Dendritic cell treated with granulocyte-macrophage colony-stimulating factor and Interleukin-4, amounts not matched to agents 40 ng/mL and 50 ng/mL, for 4 days (primary cell): Measurements from ENCODE around the gene MAS1.
A peak's percentile ranks its signal among the peaks of the same experiment; 100 is the strongest.
"Not testable (repeated sequence)": the region's sequence is repeated elsewhere in the genome, so short reads cannot be mapped to it uniquely, and the experiment has no call there.

Source experiments
- H3K27ac Mint-ChIP-seq: one replicate; pipeline ENCODE4 v1.8.0; 2022; ENCODE audit warnings: mild to moderate bottlenecking, mixed read lengths
- H3K27me3 Mint-ChIP-seq: one replicate; pipeline ENCODE4 v1.8.0; 2022; ENCODE audit warnings: mild to moderate bottlenecking, mixed read lengths
- H3K36me3 Mint-ChIP-seq: one replicate; pipeline ENCODE4 v1.8.0; 2022; ENCODE audit warnings: low read depth, mixed read lengths
- H3K4me1 Mint-ChIP-seq: one replicate; pipeline ENCODE4 v1.8.0; 2022; ENCODE audit warnings: low read depth, mixed read lengths
- H3K4me3 Mint-ChIP-seq: one replicate; pipeline ENCODE4 v1.8.0; 2022; ENCODE audit warnings: mild to moderate bottlenecking, moderate library complexity, mixed read lengths
- H3K9me3 Mint-ChIP-seq: one replicate; pipeline ENCODE4 v1.8.0; 2022; ENCODE audit warnings: mixed read lengths
- intact Hi-C: fragments of 100-400 bp; cut with micrococcal nuclease; formaldehyde crosslinking; loops from one replicate; pipeline ENCODE4 v1.15.0; 2022

Gene MAS1

DNA sequence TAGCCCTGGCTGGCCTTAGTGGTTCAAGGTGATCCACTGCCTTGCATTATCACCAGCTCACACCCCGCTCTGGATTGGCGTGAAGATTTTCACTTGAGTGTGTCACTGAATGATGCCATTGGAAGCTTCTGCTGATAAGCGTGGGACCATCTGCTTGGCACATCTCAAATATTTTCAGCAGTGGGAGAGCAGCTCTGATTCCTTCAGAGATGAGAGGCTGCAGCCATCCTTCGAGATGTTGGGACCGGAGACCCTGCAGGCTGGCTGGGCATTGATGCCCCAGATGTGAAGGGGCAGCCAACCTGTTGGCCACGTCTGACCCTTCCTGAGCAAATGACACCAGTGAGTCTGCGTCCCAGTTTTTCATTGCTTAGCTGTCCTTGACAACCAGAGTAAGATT is at the start of gene MAS1:
Gene MAS1, plus strand, starts transcription at position 197 of the 400 bp plus-strand sequence. CDS start 15,968 bp downstream, outside the sequence.
- no peaks in the 10 kb centered on the region for H3K9me3 Mint-ChIP-seq
- intact Hi-C loops = no loop called here
- H3K27ac Mint-ChIP-seq = no peak within 1 kb of the TSS
- no peaks in the 10 kb centered on the region for H3K36me3 Mint-ChIP-seq
- H3K4me3 Mint-ChIP-seq = no peak within 1 kb of the TSS
- H3K27me3 Mint-ChIP-seq = peaks cover 70% of the 10 kb centered on the region
- H3K4me1 Mint-ChIP-seq = no peaks in the 10 kb centered on the region

DNA sequence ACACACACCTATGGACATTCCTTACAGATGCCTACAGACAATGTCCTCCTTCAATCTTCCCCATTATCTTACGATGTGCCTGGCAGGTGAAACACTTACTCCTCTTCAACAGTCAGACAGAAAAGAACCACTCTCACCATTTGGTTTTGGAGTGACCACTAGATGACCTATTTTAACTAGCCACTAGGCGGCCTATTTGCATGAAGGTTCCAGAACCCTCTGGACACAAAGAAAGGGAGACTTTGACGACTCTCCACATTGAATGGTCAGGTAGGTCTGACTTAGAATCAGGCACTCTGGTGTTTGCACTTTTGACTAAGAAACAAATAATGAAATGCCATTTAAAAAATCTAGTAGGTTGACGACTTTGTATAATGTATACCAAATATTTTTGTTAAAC is 48.8 kb upstream of the MAS1 start:
- Mint-ChIP-seq H3K9me3 (peaks cover 8% of the 10 kb centered on the region), H3K27me3 (no peaks in the 10 kb centered on the region), H3K4me1 (peaks cover 5% of the 10 kb centered on the region), H3K4me3 (no peak overlapping the region), H3K27ac (no peak overlapping the region), H3K36me3 (no peaks in the 10 kb centered on the region)
- intact Hi-C loops = no loop called here

DNA sequence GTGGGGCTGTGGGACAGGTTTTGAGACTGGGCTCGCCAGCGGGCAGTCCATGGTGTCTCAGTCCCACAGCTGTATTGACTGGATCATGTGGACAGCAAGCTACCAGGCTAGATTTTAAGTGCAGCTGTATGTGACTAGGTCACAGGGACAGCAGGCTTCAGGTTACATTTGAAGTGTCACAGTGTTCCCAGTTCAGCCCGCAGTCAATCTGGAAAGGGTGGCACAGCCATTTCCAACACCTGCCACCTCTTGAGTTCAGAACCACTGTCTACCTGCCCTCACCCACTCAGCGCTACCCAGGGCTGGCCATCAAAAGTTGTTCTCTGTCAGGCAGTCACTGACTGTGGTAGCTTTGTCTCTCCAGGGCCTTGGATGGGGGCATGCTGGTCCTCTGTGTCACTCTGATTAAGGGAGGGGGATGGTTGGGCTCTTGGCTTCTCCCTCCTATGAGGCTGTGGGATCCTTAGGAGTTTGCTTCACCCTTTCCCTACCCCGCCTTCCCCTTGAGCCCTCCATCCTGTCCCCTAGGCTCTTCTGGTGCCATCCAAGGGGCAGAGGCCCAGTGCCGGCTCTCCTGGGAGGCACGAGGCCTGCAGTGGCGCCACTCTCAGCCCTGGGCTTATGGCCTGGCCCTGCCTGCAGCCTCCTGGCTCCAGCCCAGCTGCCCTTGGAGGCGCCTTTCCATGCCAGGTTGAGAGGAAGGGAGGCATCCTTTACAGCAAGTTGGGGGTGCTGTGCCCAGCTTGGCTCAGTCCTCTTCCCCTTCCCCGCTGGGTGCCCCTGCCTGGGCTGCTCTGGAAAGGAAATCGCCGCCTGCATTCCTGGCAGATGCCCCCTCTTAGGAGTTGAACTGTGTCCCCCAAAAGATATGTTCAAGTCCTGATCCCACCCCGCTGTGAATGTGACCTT is 45.8 kb upstream of the MAS1 start:
- Mint-ChIP-seq H3K36me3 (no peaks in the 10 kb centered on the region), H3K27me3 (no peaks in the 10 kb centered on the region), H3K4me1 (peaks cover 10% of the 10 kb centered on the region), H3K4me3 (no peak overlapping the region), H3K27ac (no peak overlapping the region), H3K9me3 (peaks cover 35% of the 10 kb centered on the region)
- intact Hi-C loops = no loop called here

DNA sequence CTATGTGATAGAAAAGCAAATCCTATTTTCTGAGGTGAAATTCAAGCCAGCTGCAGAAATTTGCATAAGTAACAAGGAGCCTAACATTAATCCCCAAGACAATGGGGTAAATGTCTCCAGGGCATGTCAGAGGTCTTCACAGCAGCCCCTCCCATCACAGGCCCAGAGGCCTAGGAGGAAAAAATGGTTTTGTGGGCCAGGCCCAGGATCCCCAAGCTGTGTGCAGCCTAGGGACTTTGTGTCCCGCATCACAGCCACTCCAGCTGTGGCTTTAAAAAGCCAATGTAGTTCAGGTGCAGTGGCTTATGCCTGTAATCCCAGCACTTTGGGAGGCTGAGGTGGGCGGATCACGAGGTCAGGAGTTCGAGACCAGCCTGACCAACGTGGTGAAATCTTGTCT is 42.2 kb upstream of the MAS1 start:
- H3K9me3 Mint-ChIP-seq = peaks cover 28% of the 10 kb centered on the region
- H3K36me3 Mint-ChIP-seq, H3K27ac Mint-ChIP-seq, H3K4me3 Mint-ChIP-seq, intact Hi-C loops, H3K4me1 Mint-ChIP-seq, H3K27me3 Mint-ChIP-seq: not testable (repeated sequence)

DNA sequence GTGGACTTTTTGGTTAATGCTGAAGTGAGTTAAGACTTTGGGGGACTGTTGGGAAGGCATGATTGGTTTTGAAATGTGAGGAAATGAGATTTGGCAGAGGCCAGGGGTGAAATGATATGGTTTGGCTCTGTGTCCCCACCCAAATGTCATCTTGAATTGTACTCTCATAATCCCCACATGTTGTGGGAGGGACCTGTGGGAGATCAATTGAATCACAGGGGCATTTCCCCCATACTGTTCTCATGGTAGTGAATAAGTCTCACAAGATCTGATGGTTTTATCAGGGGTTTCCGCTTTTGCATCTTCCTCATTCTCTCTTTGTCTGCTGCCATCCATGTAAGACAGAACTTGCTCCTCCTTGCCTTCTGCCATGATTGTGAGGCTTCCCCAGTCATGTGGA is 40.9 kb upstream of the MAS1 start:
- not testable (repeated sequence) for H3K4me3 Mint-ChIP-seq, H3K36me3 Mint-ChIP-seq, H3K27me3 Mint-ChIP-seq
- peaks cover 12% of the 10 kb centered on the region for H3K4me1 Mint-ChIP-seq
- H3K27ac Mint-ChIP-seq = peak overlapping the region; percentile 59
- peaks cover 28% of the 10 kb centered on the region for H3K9me3 Mint-ChIP-seq
- intact Hi-C loops = loop anchor here (5.0 kb wide), 1 partner anchor 58 kb away; the partner anchor contains the start of gene MRPL18

DNA sequence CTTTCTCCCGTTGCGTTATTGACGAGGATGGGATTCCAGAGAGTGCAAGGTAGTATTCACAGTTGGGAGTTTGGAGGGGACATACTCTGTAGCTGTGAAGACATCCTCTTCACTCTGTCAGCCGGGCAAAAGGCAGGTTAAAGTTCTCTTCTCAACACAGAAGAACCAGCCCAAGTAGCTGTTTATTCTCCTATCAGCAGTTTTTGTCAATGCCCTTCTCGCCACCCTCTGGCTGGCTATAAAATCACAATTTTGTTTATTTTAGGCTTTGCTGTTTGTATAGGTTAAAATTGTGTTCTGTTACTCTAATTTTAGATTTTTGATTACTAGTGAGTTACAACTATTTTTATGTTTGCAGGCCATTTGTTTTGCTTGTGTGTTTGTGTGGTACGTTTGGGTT is 37.9 kb upstream of the MAS1 start:
- Mint-ChIP-seq H3K27ac (no peak overlapping the region), H3K4me1 (peaks cover 24% of the 10 kb centered on the region), H3K4me3 (no peak overlapping the region), H3K36me3 (no peaks in the 10 kb centered on the region), H3K27me3 (no peaks in the 10 kb centered on the region), H3K9me3 (peaks cover 35% of the 10 kb centered on the region)
- intact Hi-C loops = loop anchor here (2.0 to 5.0 kb wide), 2 partner anchors 61 to 162 kb away; partner anchors contain the start of gene MRPL18

DNA sequence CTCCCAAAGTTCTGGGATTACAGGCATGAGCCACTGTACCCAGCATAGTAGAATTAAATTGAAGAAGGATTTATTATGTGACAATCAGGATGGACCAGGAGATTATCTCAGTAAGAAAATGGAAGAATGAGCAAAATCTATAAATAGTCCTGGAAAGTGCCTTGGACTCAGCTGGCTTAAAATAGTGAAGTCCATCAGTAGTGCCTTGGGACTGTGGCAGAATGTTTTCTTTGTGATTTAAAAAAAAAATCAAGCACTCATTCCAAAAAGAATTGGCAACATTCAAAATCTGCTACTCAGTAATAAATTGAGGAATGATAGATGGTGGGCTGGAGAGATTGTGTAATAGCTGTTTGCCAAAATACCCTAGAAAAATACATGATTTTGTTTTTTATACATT is 37.0 kb upstream of the MAS1 start:
- H3K4me1 Mint-ChIP-seq = peaks cover 22% of the 10 kb centered on the region
- H3K9me3 Mint-ChIP-seq = peaks cover 29% of the 10 kb centered on the region
- H3K4me3 Mint-ChIP-seq = no peak overlapping the region
- intact Hi-C loops = loop anchor here (2.0 to 5.0 kb wide), 2 partner anchors 61 to 163 kb away; partner anchors contain the start of gene MRPL18
- H3K36me3 Mint-ChIP-seq = no peaks in the 10 kb centered on the region
- no peak overlapping the region for H3K27ac Mint-ChIP-seq
- H3K27me3 Mint-ChIP-seq = no peaks in the 10 kb centered on the region

DNA sequence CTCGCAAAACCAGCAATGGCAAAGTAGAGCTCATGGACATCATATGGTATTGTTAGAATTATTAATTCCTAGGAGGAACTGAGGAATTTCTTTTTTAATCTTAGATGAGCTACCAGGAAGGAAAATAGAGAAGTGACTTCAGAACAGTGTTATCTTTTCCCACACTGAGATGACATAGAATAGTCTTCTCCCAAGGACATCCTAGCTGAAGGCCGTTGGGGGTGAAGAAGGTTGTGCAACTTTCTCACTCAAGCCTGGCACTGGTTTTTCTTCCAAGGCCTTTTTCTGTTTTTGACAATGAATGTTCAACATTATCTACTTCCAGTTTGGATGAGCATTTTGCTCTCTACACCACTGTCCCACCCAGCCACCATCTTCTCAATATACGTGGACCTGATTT is 35.8 kb upstream of the MAS1 start:
- H3K27me3 Mint-ChIP-seq = no peaks in the 10 kb centered on the region
- H3K36me3 Mint-ChIP-seq = no peaks in the 10 kb centered on the region
- intact Hi-C loops = loop anchor here (5.0 kb wide), 1 partner anchor 63 kb away; the partner anchor contains the start of gene MRPL18
- H3K4me1 Mint-ChIP-seq = peaks cover 22% of the 10 kb centered on the region
- H3K9me3 Mint-ChIP-seq = peaks cover 17% of the 10 kb centered on the region
- no peak overlapping the region for H3K27ac Mint-ChIP-seq
- no peak overlapping the region for H3K4me3 Mint-ChIP-seq

DNA sequence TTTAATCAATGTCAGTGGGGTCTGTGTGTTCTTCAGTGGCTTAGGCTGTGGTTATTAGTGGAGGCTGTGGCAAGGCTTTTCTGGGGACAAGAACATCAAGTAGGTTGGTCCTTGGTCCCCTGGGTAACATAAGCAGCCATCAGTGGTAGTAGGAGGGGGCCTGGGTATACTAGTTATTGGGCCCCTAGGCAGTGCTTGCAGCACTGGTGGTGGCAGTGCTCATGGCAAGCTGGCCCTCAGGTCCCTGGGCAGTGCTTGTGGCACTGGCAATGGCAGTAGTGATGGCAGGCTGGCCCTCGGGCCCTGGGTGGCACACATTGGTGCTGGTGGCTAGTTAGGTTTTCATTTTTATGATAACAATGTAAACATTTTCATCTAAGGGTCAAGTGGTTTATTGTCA is 32.5 kb upstream of the MAS1 start:
- peak overlapping the region; percentile 51 for H3K27ac Mint-ChIP-seq
- peaks cover 15% of the 10 kb centered on the region for H3K9me3 Mint-ChIP-seq
- H3K4me1 Mint-ChIP-seq = peaks cover 27% of the 10 kb centered on the region
- no peak overlapping the region for H3K4me3 Mint-ChIP-seq
- intact Hi-C loops = no loop called here
- no peaks in the 10 kb centered on the region for H3K36me3 Mint-ChIP-seq
- H3K27me3 Mint-ChIP-seq = no peaks in the 10 kb centered on the region

DNA sequence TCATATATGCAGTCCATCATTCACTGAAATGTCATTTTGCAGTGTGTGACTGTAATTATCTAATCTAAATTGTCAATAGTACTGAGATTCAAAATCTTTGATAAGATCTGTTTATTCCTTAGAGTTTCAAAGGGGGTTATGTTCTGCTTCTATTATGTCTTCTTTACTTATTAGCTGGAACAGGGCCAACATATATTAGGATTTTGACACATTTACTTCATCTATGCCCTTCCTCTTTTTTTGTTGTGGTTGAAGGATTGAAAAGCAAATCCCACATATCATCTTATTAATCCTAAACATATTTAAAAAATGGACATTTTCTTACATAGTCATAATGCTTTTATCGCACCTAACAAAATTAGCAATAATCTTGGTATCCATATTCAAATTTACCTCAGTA is 30.3 kb upstream of the MAS1 start:
- Mint-ChIP-seq H3K4me3 (no peak overlapping the region), H3K4me1 (peaks cover 14% of the 10 kb centered on the region), H3K27me3 (no peaks in the 10 kb centered on the region), H3K27ac (no peak overlapping the region), H3K36me3 (no peaks in the 10 kb centered on the region), H3K9me3 (peaks cover 15% of the 10 kb centered on the region)
- intact Hi-C loops = loop anchor here (5.0 to 10.0 kb wide), 3 partner anchors 184 to 594 kb away; no protein-coding TSS in a partner anchor

DNA sequence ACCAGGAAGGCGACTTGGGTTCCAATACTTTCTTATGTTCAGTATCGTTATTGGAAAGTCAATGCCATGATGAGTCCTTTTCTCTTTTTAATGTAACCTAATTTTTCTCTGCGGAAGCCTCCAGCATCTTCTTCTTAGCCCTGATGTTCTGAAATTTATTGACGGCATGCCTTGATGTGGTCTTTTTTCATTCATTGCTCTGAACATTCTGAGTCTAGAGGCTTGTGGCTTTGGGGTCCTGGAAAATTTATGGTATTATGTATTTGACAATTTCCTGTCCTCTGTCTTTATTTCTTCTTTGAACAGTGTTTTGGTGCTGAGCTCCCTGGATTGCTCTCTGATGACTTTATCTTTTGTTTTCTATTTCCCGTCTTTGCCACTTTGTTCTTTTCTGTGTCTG is 28.7 kb upstream of the MAS1 start:
- H3K4me3 Mint-ChIP-seq = no peak overlapping the region
- peaks cover 5% of the 10 kb centered on the region for H3K4me1 Mint-ChIP-seq
- H3K9me3 Mint-ChIP-seq = peaks cover 10% of the 10 kb centered on the region
- H3K27me3 Mint-ChIP-seq = no peaks in the 10 kb centered on the region
- H3K27ac Mint-ChIP-seq = no peak overlapping the region
- no peaks in the 10 kb centered on the region for H3K36me3 Mint-ChIP-seq
- intact Hi-C loops = loop anchor here (2.0 to 10.0 kb wide), 4 partner anchors 79 to 593 kb away; no protein-coding TSS in a partner anchor

DNA sequence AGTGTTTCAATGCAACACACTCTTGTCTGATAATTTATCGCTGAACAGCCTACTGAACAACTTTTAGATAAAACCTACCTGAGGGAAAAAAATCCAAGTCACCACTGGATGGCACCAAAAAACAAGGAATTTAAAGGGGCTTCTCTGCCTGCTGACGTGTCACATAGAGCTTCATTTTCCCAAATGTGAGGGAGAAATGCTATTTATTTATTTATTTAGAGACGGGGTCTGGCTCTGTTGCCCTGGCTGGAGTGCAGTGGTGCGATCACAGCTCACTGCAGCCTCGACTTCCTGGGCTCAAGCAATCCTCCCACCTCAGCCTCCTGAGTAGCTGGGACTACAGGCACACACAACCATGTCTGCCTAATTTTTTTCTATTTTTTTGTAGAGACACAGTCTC is 27.4 kb upstream of the MAS1 start:
- peak overlapping the region; percentile 23 for H3K27ac Mint-ChIP-seq
- not testable (repeated sequence) for H3K4me1 Mint-ChIP-seq, H3K4me3 Mint-ChIP-seq, H3K9me3 Mint-ChIP-seq, H3K36me3 Mint-ChIP-seq, H3K27me3 Mint-ChIP-seq
- intact Hi-C loops = loop anchor here (2.0 to 10.0 kb wide), 4 partner anchors 77 to 591 kb away; no protein-coding TSS in a partner anchor

DNA sequence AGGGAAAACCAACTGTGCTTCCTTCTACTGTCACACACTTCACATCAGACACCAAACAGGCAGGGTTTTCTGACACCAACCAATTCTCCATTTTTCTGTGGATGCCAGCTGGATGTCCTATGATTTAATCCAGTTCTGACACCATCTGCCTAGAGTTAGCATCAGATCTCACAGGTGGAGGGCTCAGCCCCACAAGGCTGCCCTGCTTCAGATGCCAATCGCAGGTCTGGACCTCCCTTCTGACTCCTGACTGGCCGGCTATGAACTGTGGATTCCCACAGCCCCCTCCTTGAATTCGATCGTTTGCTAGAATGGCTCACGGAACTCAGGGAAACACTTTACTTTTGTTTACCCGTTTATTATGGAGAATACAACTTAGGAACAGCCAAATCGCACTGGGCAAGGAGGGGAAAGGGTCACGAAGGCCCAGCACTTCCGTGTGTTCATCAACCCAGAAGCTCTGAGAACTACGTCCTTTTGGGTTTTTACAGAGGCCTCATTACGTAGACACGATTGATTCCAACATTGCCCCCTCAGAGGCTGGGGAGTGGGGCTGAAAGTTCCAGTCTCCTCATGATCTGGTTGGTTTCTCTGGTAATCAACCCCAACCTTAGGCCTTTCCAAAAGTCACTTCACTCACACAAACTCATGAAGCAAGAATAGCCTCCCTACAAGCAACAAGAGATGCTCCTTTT is 25.4 kb upstream of the MAS1 start:
- H3K27me3 Mint-ChIP-seq = no peaks in the 10 kb centered on the region
- H3K36me3 Mint-ChIP-seq = no peaks in the 10 kb centered on the region
- H3K27ac Mint-ChIP-seq = no peak overlapping the region
- intact Hi-C loops = loop anchor here (10.0 kb wide), 2 partner anchors 179 to 589 kb away; no protein-coding TSS in a partner anchor
- H3K9me3 Mint-ChIP-seq = no peaks in the 10 kb centered on the region
- H3K4me1 Mint-ChIP-seq = peaks cover 5% of the 10 kb centered on the region
- H3K4me3 Mint-ChIP-seq = no peak overlapping the region
